Measurements from ENCODE around the gene RNGTT. TPM values are rescaled to one million over a fixed set of nuclear protein-coding genes. Genes with fewer than 3 reads are reported as not detected.
"Not testable (repeated sequence)": the region's sequence is repeated elsewhere in the genome, so short reads cannot be mapped to it uniquely, and the experiment has no call there.

The RNGTT gene
- total RNA-seq, 2 experiments from 2014 or later = 19.9 to 25.1 TPM

GRCh38 chr6:88856566-88856965 lies 106.9 kb downstream of the RNGTT start:
- Mint-ChIP-seq H3K27ac (no peak overlapping the region), H3K4me3 (no peak overlapping the region), H3K9me3 (ENCODE audit: low read depth) (no peaks in the 10 kb centered on the region), H3K4me1 (peaks cover 8% of the 10 kb centered on the region), H3K27me3 (no peaks in the 10 kb centered on the region), H3K36me3 (peaks cover 12% of the 10 kb centered on the region)
- no peak for ATAC-seq
- CTCF ChIA-PET = interaction anchor here (1.0 kb wide), 1 partner anchor 76 kb away, joined by 3 read pairs; no protein-coding TSS in a partner anchor
- DNase-seq = no peak

- no peak for DNase-seq
- H3K27me3 Mint-ChIP-seq = no peaks in the 10 kb centered on the region
- H3K36me3 Mint-ChIP-seq = peaks cover 12% of the 10 kb centered on the region
- H3K9me3 Mint-ChIP-seq (ENCODE audit: low read depth) = no peaks in the 10 kb centered on the region
- no peak overlapping the region for H3K4me3 Mint-ChIP-seq
- no peak for ATAC-seq
- peaks cover 8% of the 10 kb centered on the region for H3K4me1 Mint-ChIP-seq
- no peak overlapping the region for H3K27ac Mint-ChIP-seq
- CTCF ChIA-PET = no interaction called here
Observed at GRCh38 chr6:88855541-88856147, 107.8 kb downstream of the RNGTT start.

GRCh38 chr6:88852775-88853174 lies 110.6 kb downstream of the RNGTT start:
- no peak overlapping the region for H3K4me3 Mint-ChIP-seq
- H3K36me3 Mint-ChIP-seq = peaks cover 8% of the 10 kb centered on the region
- no peaks in the 10 kb centered on the region for H3K4me1 Mint-ChIP-seq
- DNase-seq (no peak), ATAC-seq (no peak)
- no peaks in the 10 kb centered on the region for H3K27me3 Mint-ChIP-seq
- CTCF ChIA-PET = no interaction called here
- no peak overlapping the region for H3K27ac Mint-ChIP-seq
- H3K9me3 Mint-ChIP-seq (ENCODE audit: low read depth) = no peaks in the 10 kb centered on the region

- Mint-ChIP-seq H3K36me3 (peaks cover 8% of the 10 kb centered on the region), H3K4me1 (no peaks in the 10 kb centered on the region), H3K4me3 (no peak overlapping the region), H3K27ac (no peak overlapping the region), H3K27me3 (no peaks in the 10 kb centered on the region), H3K9me3 (ENCODE audit: low read depth) (no peaks in the 10 kb centered on the region)
- CTCF ChIA-PET = no interaction called here
- ATAC-seq = no peak
- no peak for DNase-seq
Observed at GRCh38 chr6:88852000-88852399, 111.4 kb downstream of the RNGTT start.

- H3K36me3 Mint-ChIP-seq = peaks cover 19% of the 10 kb centered on the region
- H3K27ac Mint-ChIP-seq = no peak overlapping the region
- H3K4me3 Mint-ChIP-seq = no peak overlapping the region
- no peaks in the 10 kb centered on the region for H3K9me3 Mint-ChIP-seq (ENCODE audit: low read depth)
- no peaks in the 10 kb centered on the region for H3K4me1 Mint-ChIP-seq
- no peaks in the 10 kb centered on the region for H3K27me3 Mint-ChIP-seq
- ATAC-seq (no peak), DNase-seq (no peak)
- CTCF ChIA-PET = no interaction called here
Observed at GRCh38 chr6:88848870-88849269, 114.5 kb downstream of the RNGTT start.

GRCh38 chr6:88843040-88843439 lies 120.4 kb downstream of the RNGTT start:
- DNase-seq = no peak
- no peak overlapping the region for H3K27ac Mint-ChIP-seq
- H3K4me3 Mint-ChIP-seq = no peak overlapping the region
- peaks cover 3% of the 10 kb centered on the region for H3K9me3 Mint-ChIP-seq (ENCODE audit: low read depth)
- no peaks in the 10 kb centered on the region for H3K4me1 Mint-ChIP-seq
- CTCF ChIA-PET = no interaction called here
- ATAC-seq = no peak
- no peaks in the 10 kb centered on the region for H3K27me3 Mint-ChIP-seq
- H3K36me3 Mint-ChIP-seq = peaks cover 41% of the 10 kb centered on the region

GRCh38 chr6:88842320-88842719 lies 121.1 kb downstream of the RNGTT start:
- H3K27me3 Mint-ChIP-seq = no peaks in the 10 kb centered on the region

GRCh38 chr6:88840796-88841539 lies 122.5 kb downstream of the RNGTT start:
- Mint-ChIP-seq H3K9me3 (ENCODE audit: low read depth) (peaks cover 6% of the 10 kb centered on the region), H3K36me3 (peaks cover 49% of the 10 kb centered on the region), H3K4me3 (no peak overlapping the region), H3K27me3 (no peaks in the 10 kb centered on the region), H3K4me1 (no peaks in the 10 kb centered on the region), H3K27ac (no peak overlapping the region)
- ATAC-seq = no peak
- CTCF ChIA-PET = no interaction called here
- DNase-seq = no peak

More at GRCh38 chr6:88842320-88842719, 121.1 kb downstream of the RNGTT start:
- CTCF ChIA-PET = no interaction called here
- DNase-seq (no peak), ATAC-seq (no peak)
- H3K27ac Mint-ChIP-seq = no peak overlapping the region
- no peak overlapping the region for H3K4me3 Mint-ChIP-seq
- H3K36me3 Mint-ChIP-seq = peaks cover 43% of the 10 kb centered on the region
- H3K4me1 Mint-ChIP-seq = no peaks in the 10 kb centered on the region
- peaks cover 3% of the 10 kb centered on the region for H3K9me3 Mint-ChIP-seq (ENCODE audit: low read depth)

- peaks cover 7% of the 10 kb centered on the region for H3K9me3 Mint-ChIP-seq (ENCODE audit: low read depth)
- CTCF ChIA-PET = no interaction called here
- no peaks in the 10 kb centered on the region for H3K4me1 Mint-ChIP-seq
- H3K36me3 Mint-ChIP-seq = peaks cover 50% of the 10 kb centered on the region
- no peak for ATAC-seq
- DNase-seq = no peak
- no peak overlapping the region for H3K27ac Mint-ChIP-seq
- H3K4me3 Mint-ChIP-seq = no peak overlapping the region
- H3K27me3 Mint-ChIP-seq = no peaks in the 10 kb centered on the region
Observed at GRCh38 chr6:88840289-88840688, 123.1 kb downstream of the RNGTT start.

GRCh38 chr6:88839280-88839679 lies 124.1 kb downstream of the RNGTT start:
- H3K4me3 Mint-ChIP-seq = no peak overlapping the region
- H3K4me1 Mint-ChIP-seq = no peaks in the 10 kb centered on the region
- H3K9me3 Mint-ChIP-seq (ENCODE audit: low read depth) = peaks cover 9% of the 10 kb centered on the region
- no peak overlapping the region for H3K27ac Mint-ChIP-seq
- DNase-seq (no peak), ATAC-seq (no peak)
- CTCF ChIA-PET = no interaction called here
- peaks cover 50% of the 10 kb centered on the region for H3K36me3 Mint-ChIP-seq
- no peaks in the 10 kb centered on the region for H3K27me3 Mint-ChIP-seq

- DNase-seq (no peak), ATAC-seq (no peak)
- CTCF ChIA-PET = no interaction called here
- Mint-ChIP-seq H3K27me3 (no peaks in the 10 kb centered on the region), H3K4me1 (no peaks in the 10 kb centered on the region), H3K36me3 (peaks cover 61% of the 10 kb centered on the region), H3K9me3 (ENCODE audit: low read depth) (peaks cover 20% of the 10 kb centered on the region), H3K4me3 (no peak overlapping the region), H3K27ac (no peak overlapping the region)
Observed at GRCh38 chr6:88835210-88835609, 128.2 kb downstream of the RNGTT start.

GRCh38 chr6:88833071-88833470 lies 130.3 kb downstream of the RNGTT start:
- H3K4me1 Mint-ChIP-seq, DNase-seq, CTCF ChIA-PET, H3K27ac Mint-ChIP-seq, H3K4me3 Mint-ChIP-seq, H3K27me3 Mint-ChIP-seq, ATAC-seq: not testable (repeated sequence)
- peaks cover 71% of the 10 kb centered on the region for H3K36me3 Mint-ChIP-seq
- H3K9me3 Mint-ChIP-seq (ENCODE audit: low read depth) = peaks cover 22% of the 10 kb centered on the region

- H3K27ac Mint-ChIP-seq, H3K4me1 Mint-ChIP-seq, H3K27me3 Mint-ChIP-seq, DNase-seq, CTCF ChIA-PET, ATAC-seq, H3K4me3 Mint-ChIP-seq: not testable (repeated sequence)
- Mint-ChIP-seq H3K9me3 (ENCODE audit: low read depth) (peaks cover 12% of the 10 kb centered on the region), H3K36me3 (peaks cover 57% of the 10 kb centered on the region)
Observed at GRCh38 chr6:88827599-88827998, 135.8 kb downstream of the RNGTT start.

GRCh38 chr6:88825856-88826255 lies 137.6 kb downstream of the RNGTT start:
- no peak overlapping the region for H3K27ac Mint-ChIP-seq
- H3K9me3 Mint-ChIP-seq (ENCODE audit: low read depth) = peaks cover 6% of the 10 kb centered on the region
- CTCF ChIA-PET = no interaction called here
- H3K36me3 Mint-ChIP-seq = peaks cover 43% of the 10 kb centered on the region
- ATAC-seq = no peak
- H3K4me3 Mint-ChIP-seq = no peak overlapping the region
- H3K27me3 Mint-ChIP-seq = no peaks in the 10 kb centered on the region
- DNase-seq = no peak
- no peaks in the 10 kb centered on the region for H3K4me1 Mint-ChIP-seq
